ENCODE data around the gene TRRAP.
A peak's percentile ranks its signal among the peaks of the same experiment; 100 is the strongest.
"Not testable (repeated sequence)": the region's sequence is repeated elsewhere in the genome, so short reads cannot be mapped to it uniquely, and the experiment has no call there.

TRRAP gene

GRCh38 chr7:98878365-98879197 lies at the start of gene TRRAP:
Gene TRRAP (plus strand): TSS chr7:98878532. CDS start chr7:98881151, 2,619 bp downstream.
- peak; percentile 77 for DNase-seq

- no peak for DNase-seq
These were observed 47.3 kb upstream of the TRRAP start for GRCh38 chr7:98830972-98831548.

- no peak for DNase-seq
These were observed 46.6 kb upstream of the TRRAP start for GRCh38 chr7:98831641-98832221.

- no peak for DNase-seq
These were observed 45.3 kb upstream of the TRRAP start for GRCh38 chr7:98833022-98833421.

- no peak for DNase-seq
These were observed 43.4 kb upstream of the TRRAP start for GRCh38 chr7:98834949-98835348.

GRCh38 chr7:98836811-98837629 lies 41.3 kb upstream of the TRRAP start:
- DNase-seq = no peak

- no peak for DNase-seq
These were observed 40.7 kb upstream of the TRRAP start for GRCh38 chr7:98837630-98837972.

GRCh38 chr7:98840096-98840495 lies 38.2 kb upstream of the TRRAP start:
- no peak for DNase-seq

- no peak for DNase-seq
These were observed 37.6 kb upstream of the TRRAP start for GRCh38 chr7:98840722-98841121.

- DNase-seq = peak; percentile 44
These were observed 36.9 kb upstream of the TRRAP start for GRCh38 chr7:98841179-98841997.

- DNase-seq = not testable (repeated sequence)
These were observed 35.8 kb upstream of the TRRAP start for GRCh38 chr7:98842552-98842951.

GRCh38 chr7:98848918-98849317 lies 29.4 kb upstream of the TRRAP start:
- no peak for DNase-seq

GRCh38 chr7:98852826-98853225 lies 25.5 kb upstream of the TRRAP start:
- no peak for DNase-seq

- DNase-seq = no peak
These were observed 22.5 kb upstream of the TRRAP start for GRCh38 chr7:98855610-98856422.

- DNase-seq = no peak
These were observed 18.3 kb upstream of the TRRAP start for GRCh38 chr7:98860071-98860470.

GRCh38 chr7:98862203-98862602 lies 16.1 kb upstream of the TRRAP start:
- DNase-seq = no peak

- DNase-seq = no peak
These were observed 15.5 kb upstream of the TRRAP start for GRCh38 chr7:98862716-98863420.

GRCh38 chr7:98863601-98864000 lies 14.7 kb upstream of the TRRAP start:
- no peak for DNase-seq

- DNase-seq = no peak
These were observed 13.4 kb upstream of the TRRAP start for GRCh38 chr7:98864731-98865453.

- no peak for DNase-seq
These were observed 12.0 kb upstream of the TRRAP start for GRCh38 chr7:98866351-98866750.
